ENCODE data around the gene DSTYK.
"Not testable (repeated sequence)": the region's sequence is repeated elsewhere in the genome, so short reads cannot be mapped to it uniquely, and the experiment has no call there.

Gene DSTYK

DNA sequence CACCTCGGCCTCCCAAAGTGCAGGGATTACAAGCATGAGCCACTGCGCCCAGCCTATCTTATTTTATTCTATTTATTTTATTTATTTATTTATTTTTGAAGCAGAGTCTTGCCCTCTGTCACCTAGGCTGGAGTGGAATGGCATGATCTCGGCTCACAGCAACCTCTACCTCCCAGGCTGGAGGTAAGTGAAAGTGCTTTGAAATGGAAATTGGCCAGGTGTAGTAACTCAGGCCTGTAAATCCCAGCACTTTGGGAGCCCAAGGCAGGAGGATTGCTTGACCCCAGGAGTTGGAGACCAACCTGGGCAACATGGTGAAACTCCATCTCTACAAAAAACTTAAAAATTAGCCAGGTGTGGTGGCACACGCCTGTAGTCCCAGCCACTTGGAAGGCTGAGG lies 5.1 kb upstream of the DSTYK start:
- no peak for DNase-seq (ENCODE audit: low read depth in 2 of 2)

DNA sequence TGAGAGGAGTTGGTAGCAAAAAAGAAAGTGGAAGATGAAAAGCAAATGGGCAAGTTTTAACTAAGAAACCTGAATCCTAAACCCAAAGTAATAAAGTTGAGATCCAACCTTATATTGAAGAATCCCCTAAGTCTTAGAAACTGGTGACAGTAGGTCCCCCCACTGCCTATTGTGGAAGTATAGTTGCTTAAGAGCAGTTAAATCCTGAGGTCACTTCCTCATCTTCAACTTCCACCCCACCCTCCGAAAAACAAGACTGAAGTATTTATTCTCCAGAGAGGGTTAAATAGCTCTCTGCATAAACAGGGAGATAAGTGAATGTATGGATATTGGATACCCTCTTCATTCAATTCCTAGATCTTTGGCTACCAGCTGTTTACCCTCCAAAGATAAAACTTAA lies 3.3 kb upstream of the DSTYK start:
- no peak for DNase-seq (ENCODE audit: low read depth in 2 of 2)

DNA sequence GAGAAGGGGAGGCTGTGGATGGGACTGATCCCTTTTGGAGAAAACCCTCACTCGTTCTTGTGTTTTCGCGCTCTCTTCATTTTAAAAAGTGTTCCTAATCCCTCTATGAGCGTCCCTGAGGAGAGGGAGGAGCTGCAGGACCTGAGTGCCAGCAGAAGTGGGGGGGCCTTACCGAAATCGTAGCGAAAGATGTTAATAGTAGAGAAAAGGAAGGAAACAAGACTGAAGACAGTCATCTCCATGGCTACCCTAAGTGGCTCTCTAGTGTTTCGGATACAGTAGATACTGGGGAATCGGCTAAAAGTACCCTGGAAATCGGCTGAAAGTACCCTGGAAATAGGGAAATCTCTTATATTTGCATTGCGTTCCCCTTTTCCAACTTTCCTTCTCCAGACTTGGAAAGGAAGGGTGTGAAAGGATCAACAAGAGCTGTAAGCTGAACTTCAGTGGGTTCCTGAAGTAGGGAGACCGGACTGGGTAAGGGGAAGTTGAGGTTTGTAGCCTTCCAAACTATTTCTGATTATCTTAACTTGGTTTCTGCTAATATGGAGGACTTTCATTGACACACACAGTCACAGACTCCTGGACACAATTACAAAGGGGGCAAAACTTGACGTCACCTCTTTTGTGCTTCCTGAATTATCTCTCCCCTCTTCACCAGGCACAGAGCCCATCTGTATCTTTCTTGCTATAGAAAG lies 486 bp upstream of the DSTYK start:
- DNase-seq (ENCODE audit: low read depth in 2 of 2), result no peak

DNA sequence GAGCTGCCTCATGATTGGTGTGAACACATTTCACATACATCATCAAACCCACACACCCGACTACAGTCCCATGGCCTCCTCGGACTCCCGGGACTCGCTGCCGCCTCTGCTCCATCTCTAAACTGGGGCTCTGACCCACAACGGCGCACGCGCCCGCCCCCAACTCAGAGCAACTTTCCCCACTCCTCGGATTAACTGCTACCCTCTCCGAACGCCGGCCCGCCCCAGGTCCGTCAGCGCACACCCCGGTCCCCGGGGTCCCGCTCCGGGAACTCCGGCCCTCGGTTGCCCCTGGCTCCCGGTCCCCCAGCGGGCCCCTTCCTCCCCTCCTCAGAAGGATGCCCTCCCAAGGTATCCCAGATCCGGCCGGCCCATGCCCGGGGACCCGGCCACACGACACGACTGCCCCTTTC lies 740 bp downstream of the DSTYK start:
- no peak for DNase-seq (ENCODE audit: low read depth in 2 of 2)

DNA sequence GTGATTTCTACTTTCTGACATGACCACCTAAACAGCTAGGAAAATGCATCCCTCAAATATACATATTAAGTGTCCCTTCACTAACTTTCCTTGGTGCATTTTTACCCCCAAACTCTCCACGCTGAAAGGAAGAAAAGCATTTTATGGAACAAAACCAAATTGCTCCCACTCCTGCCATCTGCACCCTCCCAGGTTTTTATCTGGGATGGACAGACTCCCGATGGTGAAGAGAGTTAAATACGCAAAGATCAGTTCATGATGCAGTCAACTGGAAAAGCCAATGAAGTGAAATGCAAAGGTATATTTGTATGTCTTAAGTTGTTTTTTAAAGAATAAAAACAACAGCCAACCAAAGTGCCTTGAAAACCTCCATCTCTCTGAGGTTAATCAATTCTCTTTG lies 2.7 kb downstream of the DSTYK start:
- no peak for DNase-seq (ENCODE audit: low read depth in 2 of 2)

DNA sequence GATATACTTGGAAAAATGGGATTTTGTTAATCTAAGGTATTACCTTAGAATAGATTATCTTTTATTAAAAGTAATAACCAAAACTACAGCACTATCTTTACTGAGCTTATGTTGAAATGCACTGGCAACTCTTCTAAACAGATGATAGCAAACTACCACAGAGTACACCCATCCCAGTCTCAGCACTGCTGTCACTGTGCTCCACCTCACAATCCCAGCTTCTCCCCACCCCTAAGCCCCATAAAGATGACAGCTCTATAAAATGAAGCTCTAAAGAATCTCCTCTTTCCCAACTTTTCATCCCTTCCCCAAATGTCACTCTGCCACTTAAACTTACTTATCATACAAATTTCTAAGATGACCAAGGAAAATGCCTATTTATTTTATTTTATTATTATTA lies 6.4 kb downstream of the DSTYK start:
- DNase-seq (ENCODE audit: low read depth in 2 of 2), result no peak

DNA sequence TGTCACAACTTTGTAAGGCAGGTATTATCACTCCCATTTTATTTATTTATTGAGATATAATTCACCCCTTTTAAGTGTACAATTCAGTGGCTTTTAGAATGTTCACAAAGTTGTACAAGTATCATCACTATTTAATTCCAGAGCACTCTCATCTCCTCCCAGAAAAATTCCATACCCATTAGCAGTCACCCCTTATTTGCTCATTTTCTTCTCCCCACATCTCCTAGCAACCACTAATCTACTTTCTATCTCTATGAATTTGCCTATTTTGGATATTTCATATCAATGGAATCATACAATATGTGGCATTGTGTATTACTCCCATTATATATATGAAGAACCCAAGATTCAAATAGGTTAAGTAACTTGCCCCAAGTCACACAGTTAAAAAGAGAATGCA lies 7.0 kb downstream of the DSTYK start:
- DNase-seq (ENCODE audit: low read depth in 2 of 2), result no peak

DNA sequence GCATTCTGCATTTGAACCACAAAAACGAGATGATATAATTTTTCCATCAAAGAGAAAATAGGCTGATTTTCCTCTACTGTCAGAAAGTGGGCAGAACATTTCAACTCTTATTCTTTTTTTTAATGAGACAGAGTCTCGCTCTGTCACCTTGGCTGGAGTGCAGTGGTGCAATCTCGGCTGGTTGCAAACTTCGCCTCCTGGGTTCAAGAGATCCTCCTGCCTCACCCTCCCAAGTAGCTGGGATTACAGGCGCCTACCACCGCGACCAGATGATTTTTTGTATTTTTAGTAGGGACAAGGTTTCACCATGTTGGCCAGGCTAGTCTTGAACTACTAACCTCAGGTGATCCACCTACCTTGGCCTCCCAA lies 11.6 kb downstream of the DSTYK start:
- no peak for DNase-seq (ENCODE audit: low read depth in 2 of 2)

DNA sequence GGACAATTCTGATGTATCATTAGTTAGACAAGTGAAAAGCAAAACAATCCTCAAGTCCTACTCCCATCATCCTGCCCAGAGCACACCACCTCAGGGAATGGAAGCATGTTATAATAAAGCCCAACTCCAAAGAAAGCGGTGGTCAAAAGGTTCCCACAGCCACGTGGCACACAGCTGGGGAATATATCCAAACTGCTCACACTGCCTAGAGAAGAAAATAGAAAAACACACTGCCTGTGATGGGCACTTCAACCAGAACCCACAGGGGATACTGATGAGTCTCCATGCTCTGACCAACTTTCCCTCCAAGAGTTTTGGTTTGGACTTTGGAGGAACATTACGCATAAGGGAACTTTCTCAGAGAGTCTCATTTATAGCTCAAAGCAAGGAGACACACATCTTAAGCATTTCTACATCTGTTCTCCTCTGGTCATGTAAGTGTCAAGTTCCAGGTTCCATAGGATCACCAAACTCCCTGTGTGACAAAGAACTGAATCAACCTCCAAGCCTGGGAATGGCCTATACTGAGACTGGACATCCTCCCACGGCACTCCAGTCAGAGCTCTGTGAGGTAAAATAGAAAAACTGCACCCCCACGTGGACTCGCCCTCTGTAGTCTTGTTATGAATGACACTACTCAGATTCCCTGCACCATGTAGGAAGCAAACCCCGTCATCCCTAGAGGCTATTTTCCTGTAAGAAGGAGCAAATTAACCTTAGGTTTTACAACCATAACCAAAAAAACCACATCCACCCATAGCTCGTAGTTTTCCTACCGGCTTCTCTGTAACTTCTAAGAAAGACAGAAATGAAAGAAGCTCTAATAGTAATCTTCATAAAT lies 12.2 kb downstream of the DSTYK start:
- DNase-seq (ENCODE audit: low read depth in 2 of 2), result no peak

DNA sequence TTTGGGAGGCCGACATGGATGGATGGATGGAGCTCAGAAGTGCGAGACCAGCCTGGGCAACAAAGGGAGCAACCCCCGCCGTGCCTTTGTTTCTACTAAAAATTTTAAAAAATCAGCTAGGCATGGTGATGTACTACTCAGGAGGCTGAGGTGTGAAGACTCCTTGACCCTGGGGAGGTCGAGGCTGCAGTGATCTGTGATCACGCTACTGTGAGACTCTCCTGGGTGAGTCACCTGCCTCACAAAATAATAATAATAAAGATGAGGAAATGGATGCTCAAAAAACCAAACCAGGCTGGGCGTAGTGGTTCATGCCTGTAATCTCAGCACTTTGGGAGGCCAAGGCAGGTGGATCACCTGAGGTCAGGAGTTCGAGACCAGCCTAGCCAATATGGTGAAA lies 19.2 kb downstream of the DSTYK start:
- no peak for DNase-seq (ENCODE audit: low read depth in 2 of 2)

DNA sequence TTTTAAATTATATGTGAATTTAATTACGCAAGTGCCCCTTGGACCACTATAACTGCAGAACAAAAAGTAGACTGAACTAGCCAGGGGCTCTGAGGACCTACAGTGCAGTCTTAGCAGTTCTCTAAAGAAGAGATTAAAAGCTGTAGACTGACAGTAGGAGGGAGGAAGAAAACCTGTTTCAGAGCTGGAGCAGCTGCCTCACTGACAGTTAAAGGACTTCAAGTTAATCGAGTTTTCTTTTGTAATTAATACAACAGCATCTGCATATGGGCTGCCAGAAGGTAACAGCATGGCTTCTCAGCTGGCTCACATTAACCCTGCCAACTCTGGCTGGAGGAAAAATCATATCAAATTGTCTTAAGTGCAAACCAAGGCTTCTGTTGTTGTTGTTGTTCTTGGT lies 19.9 kb downstream of the DSTYK start:
- no peak for DNase-seq (ENCODE audit: low read depth in 2 of 2)

DNA sequence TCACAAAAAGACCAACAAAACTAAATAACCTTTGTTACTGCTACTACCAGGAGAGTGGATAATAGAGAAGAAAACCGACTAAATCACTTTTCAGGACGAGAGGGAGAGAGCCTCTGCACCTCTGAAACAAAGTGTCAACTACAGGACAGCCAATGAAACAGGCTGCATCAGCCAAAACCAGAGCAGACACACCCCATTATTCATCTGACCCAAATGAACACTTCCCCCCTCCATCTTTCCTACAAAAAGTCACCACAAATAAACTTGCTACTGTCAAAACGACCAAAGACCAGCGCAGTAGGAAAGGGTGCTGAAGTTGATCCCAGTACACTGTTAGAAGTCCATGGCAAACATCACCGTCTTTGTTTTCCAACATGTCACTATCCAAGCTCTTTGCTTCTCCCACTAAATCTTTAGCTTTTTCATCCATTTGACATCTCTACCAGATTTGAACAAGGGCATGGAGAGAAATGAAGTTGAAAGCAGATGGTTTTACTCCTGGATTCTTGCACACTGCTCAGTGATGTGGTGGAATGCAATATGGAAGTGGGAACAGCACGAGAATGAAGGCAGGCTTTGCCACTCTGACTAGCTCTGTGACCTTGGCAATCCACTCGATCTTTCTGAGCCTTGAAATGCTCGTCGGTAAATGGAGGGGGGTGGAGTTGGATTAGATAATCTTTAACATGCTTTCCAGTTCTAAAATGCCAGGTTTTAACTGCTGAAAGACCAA lies 20.5 kb downstream of the DSTYK start:
- DNase-seq (ENCODE audit: low read depth in 2 of 2), result no peak

DNA sequence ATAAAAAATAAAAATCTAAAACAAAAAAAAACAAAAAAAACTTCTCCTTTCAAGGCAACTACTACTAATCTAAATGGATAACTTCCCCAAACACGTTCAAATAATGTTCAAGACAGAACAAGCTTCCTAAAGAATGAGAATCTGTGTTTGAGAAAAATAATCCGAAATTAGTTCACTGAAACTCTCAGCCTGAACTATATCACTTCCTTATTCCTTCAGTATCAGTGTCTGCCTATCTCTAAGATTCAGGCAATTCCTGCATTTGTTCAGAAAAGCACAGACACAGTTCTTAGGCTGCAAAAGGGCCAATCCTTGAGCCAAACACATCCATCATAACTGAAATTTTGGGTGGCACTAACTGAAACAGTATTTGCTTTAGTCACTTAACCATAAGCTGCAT lies 22.4 kb downstream of the DSTYK start:
- no peak for DNase-seq (ENCODE audit: low read depth in 2 of 2)

DNA sequence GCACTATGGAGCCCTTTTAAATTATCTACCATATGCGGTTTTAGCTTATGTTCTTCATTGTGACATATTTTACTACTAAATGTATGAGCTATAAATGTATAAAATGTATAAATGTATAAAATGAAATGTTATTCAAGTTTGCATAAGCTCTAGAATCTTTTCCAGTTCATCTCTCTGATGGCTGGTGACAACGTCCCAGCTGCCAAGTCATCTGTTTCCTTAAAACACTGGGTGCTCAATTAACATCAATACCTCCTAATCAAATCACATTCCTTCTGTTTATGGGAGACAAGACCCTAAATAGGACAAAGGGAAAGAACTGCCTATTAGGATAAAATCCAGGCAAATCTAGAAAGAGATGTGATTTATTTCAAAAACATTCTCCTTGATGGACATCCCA lies 22.9 kb downstream of the DSTYK start:
- no peak for DNase-seq (ENCODE audit: low read depth in 2 of 2)

DNA sequence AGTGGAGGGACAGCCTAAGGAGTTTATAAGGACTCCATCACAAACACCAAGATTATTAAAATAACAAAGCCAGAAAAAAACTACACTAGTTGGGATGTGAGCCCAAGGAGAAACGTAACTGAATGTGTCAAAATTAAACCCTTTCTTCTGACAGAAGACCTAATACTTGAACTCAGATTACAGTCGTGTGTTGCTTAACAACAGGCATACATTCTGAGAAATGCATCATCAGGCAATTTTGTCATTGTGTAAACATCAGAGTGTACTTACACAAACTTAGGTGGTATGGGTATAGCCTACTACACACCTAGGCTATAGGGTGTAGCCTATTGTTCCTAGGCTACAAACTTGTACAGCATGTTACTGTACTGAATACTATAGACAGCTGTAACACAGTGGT lies 23.4 kb downstream of the DSTYK start:
- DNase-seq (ENCODE audit: low read depth in 2 of 2), result no peak

DNA sequence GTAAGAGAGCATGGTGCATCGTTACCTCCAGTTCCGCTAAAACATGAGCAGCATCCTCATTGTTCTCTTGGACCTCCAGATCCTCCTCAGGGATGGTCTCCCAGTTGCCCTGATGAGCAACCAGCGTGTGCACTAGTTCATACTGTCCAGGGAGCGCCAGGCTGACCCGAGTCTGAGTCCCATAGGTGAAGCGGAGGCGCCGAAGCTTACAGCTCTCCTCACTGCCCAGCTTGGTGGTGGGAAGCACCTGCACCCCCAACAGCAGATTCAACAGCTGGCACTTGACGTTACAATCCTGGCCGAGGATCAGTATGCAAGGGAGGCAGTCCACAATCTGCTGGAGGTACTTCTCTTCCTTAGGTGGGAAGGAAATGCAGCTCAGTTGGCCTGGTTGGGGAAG lies 24.1 kb downstream of the DSTYK start:
- no peak for DNase-seq (ENCODE audit: low read depth in 2 of 2)

DNA sequence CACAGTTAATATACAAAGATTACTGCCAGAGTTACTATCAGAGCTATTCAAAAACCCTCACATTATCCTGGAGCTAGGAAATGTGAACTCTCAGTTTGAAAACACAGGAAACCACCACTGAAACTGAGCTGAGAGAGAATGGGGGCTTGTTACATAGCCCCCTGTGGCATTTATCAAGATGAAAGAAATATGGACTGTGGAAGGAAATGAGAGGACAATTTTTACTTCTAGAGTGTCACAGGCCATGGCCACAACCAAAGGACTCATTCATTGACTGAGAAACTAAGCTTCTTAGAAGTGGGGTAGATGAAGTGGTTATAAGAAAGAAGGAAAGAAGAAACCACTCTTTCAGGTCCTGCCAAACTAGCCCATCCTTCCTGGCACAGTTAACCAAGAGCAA lies 25.3 kb downstream of the DSTYK start:
- no peak for DNase-seq (ENCODE audit: low read depth in 2 of 2)

DNA sequence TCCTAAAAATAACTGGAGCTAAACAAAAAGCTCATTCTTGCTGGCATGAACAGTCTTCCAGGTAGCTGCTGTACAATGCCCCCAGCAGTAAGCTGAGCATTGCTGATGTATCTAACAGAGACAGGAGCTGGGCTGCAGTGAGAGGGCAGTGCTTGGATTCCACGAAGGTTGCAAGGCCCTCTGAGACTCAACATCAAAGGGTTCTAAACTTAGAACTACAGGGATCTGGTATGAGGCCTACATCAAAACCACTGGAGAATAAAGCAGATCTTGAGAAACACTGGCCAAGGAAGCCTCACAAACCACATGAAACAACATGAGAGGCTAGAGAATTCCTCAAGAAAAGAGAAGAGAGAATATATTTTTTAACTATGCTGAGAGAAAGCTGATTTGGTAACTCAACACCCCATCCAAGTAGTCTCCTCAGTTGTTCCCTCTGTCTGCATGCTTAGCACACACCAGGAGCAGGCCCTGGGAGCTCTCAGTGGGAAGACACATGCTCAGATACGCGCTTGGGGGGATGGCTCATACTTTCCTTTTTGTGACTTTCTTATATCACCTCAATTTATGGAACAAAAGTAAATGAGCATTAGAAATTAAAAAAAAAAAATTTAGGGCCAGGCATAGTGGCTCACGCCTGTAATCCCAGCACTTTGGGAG lies 27.7 kb downstream of the DSTYK start:
- no peak for DNase-seq (ENCODE audit: low read depth in 2 of 2)

DNA sequence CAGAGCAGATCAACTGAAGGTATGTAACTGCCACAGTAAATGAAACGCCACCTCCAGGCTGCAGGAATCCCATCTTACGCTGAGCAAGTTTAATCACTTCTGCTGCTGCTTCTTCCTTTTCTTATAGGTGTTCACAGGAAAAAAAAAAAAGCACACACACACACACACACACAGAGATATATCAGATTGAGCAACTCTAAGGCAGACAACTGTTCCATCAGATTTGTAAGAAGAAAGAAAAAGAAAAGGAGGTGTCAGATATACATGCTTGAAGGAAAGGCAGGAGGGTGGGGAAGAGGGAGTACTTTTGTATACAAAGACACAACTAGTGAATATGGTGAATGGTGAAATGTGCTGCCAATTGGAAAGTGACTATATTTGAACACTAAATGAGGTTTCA lies 28.6 kb downstream of the DSTYK start:
- DNase-seq (ENCODE audit: low read depth in 2 of 2), result no peak

DNA sequence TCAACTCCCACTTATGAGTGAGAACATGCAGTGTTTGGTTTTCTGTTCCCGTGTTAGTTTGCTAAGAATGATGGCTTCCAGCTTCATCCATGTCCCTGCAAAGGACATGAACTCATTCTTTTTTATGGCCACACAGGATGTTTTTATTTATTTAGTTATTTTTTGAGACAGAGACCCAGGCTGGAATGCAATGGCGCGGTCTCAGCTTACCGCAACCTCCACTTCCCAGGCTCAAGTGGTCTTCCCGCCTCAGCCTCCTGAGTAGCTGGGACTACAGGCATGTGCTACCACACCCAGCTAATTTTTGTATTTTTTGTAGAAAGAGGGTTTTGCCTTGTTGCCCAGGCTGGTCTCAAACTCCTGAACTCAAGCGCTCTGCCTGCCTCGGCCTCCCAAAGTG lies 31.2 kb downstream of the DSTYK start:
- not testable (repeated sequence) for DNase-seq (ENCODE audit: low read depth in 2 of 2)

DNA sequence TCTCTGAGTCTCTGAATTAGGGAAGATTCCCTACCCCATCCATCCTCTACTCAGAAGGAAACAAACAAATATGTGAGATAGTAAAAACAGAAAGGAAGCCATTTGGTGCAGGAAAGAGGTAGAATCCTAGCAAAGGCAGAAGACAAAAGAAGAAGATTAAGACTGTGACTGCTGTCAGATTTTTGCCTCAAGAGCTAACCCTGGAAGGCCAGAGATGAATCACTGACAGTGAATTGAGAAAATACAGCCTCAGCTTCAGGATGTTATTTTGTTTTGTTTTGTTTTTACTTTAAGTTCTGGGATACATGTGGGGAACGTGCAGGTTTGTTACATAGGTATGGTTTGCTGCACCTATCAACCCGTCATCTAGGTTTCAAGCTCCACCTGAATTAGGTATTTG lies 31.7 kb downstream of the DSTYK start:
- no peak for DNase-seq (ENCODE audit: low read depth in 2 of 2)

DNA sequence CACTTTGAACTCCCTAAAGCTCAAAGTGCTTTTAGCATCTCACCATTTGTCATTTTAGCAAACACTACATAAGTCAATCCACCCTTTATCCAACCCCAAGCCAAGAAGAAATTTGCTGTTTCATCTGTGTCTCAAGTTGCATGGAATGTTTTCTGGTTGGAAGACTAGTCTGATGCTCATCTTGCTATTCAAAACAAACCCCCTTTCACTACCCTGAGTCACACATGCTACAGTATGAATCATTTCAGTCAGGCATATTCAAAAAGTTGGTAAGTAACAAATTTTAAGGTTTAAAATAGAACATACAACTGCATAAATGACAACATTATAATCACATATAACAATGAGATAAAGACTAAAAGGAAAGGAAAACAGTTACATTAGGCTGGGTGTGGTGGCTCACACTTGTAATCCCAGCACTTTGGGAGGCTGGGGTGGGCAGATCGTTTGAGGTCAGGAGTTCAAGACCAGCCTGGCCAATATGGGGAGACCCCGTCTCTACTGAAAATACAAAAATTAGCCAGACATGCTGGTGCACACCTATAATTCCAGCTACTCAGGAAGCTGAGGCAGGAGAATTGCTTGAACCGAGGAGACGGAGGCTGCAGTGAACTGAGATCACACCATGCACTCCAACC lies 38.7 kb downstream of the DSTYK start:
- DNase-seq (ENCODE audit: low read depth in 2 of 2), result no peak

Data from stimulated activated CD4-positive, alpha-beta T cell treated with anti-CD3 and anti-CD28 coated beads, Interleukin-1b, Interleukin-23, amount 100 ng/mL, for 1 hour (primary cell).